Astrocyte of the cerebellum (primary cell): Measurements from ENCODE around the gene PRKCE.
A peak's percentile ranks its signal among the peaks of the same experiment; 100 is the strongest.

Source experiments
- DNase-seq: peaks from one replicate; pipeline ENCODE4 v3.0.0-alpha.2; 2011; ENCODE audit warnings: low read depth
- H3K4me3 ChIP-seq: 2 replicates; pipeline ENCODE4 v1.5.1; 2011; ENCODE audit warnings: mild to moderate bottlenecking, low read depth, low read length, moderate library complexity
- CTCF ChIP-seq: IDR thresholded peaks from 2 replicates; pipeline ENCODE4 v1.5.1; 2012; ENCODE audit warnings: low read length, low read depth, moderate library complexity, mild to moderate bottlenecking; ENCODE audit errors: missing control alignments
- in situ Hi-C: cut with HindIII; loops from 2 replicates; pipeline ENCODE4 v1.10.0; 2017; ENCODE audit warnings: low sequenced_read_pairs

The PRKCE gene

GRCh38 chr2:45929674-45930395 lies 278.4 kb downstream of the PRKCE start:
- in situ Hi-C loops, result loop anchor here (5.0 kb wide), 1 partner anchor 73 kb away; no protein-coding TSS in a partner anchor
- no peak for TF ChIP-seq CTCF
- no peak overlapping the region for H3K4me3 ChIP-seq
- no peak for DNase-seq

GRCh38 chr2:45930396-45930792 lies 278.9 kb downstream of the PRKCE start:
- in situ Hi-C loops, result no loop called here
- no peak for TF ChIP-seq CTCF
- no peak overlapping the region for H3K4me3 ChIP-seq
- no peak for DNase-seq

- H3K4me3 ChIP-seq, result no peak overlapping the region
- TF ChIP-seq CTCF, result no peak
- in situ Hi-C loops, result no loop called here
- peak; percentile 26 for DNase-seq
Measured at GRCh38 chr2:45932278-45932975, 281.0 kb downstream of the PRKCE start.

GRCh38 chr2:45935791-45936622 lies 284.5 kb downstream of the PRKCE start:
- in situ Hi-C loops, result loop anchor here (5.0 kb wide), 1 partner anchor 289 kb away; no protein-coding TSS in a partner anchor
- peak; percentile 78 for TF ChIP-seq CTCF
- H3K4me3 ChIP-seq, result no peak overlapping the region
- peak; percentile 89 for DNase-seq

GRCh38 chr2:45936623-45936979 lies 285.1 kb downstream of the PRKCE start:
- DNase-seq, result no peak
- in situ Hi-C loops, result loop anchor here (5.0 kb wide), 1 partner anchor 289 kb away; no protein-coding TSS in a partner anchor
- TF ChIP-seq CTCF, result no peak
- no peak overlapping the region for H3K4me3 ChIP-seq

- no peak overlapping the region for H3K4me3 ChIP-seq
- DNase-seq, result no peak
- no peak for TF ChIP-seq CTCF
- in situ Hi-C loops, result loop anchor here (5.0 kb wide), 1 partner anchor 291 kb away; no protein-coding TSS in a partner anchor
Measured at GRCh38 chr2:45937990-45938389, 286.5 kb downstream of the PRKCE start.
